Caco-2 (cell line): ENCODE data around the gene PDE4D. TPM values are rescaled to one million over a fixed set of nuclear protein-coding genes. Genes with fewer than 3 reads are reported as not detected.

Source experiments
- BruUV-seq: library from RNA; stranded (reverse); fragments of 400-500 nt; replicated peaks from 2 replicates; lab custom pipeline; 2021; lab: Mats Ljungman, UMichigan
- CTCF ChIA-PET: fragments of 300-600 bp; sonication (Branson Sonifier 250); formaldehyde crosslinking; loops from one replicate; lab custom pipeline; 2022; ENCODE audit warnings: antibody characterized with exemption; lab: Charles Lee
- POLR2A ChIA-PET: fragments of 300-600 bp; sonication (Branson Sonifier 250); formaldehyde crosslinking; loops from one replicate; lab custom pipeline; 2022; ENCODE audit warnings: antibody characterized with exemption; lab: Charles Lee
- DNase-seq, 2 experiments: peaks; one replicate each; pipeline versions ENCODE4 v3.0.0 to v3.0.0-alpha.2; 2020 to 2022
- H3K27me3 ChIP-seq: replicated peaks from 2 replicates; pipeline ENCODE4 v1.6.0; 2011; ENCODE audit warnings: low read length; ENCODE audit not compliant: control insufficient read depth, insufficient read depth
- H3K36me3 ChIP-seq: 2 replicates; pipeline ENCODE4 v1.5.1; 2011; ENCODE audit warnings: low read length; ENCODE audit not compliant: control insufficient read depth, insufficient read depth
- H3K4me1 ChIP-seq: fragments of 250-450 bp; sonication (Bioruptor Pico); 2 replicates; pipeline ENCODE4 v1.5.1; 2020; ENCODE audit warnings: mild to moderate bottlenecking
- H3K4me3 ChIP-seq: 2 replicates; pipeline ENCODE4 v1.5.1; 2011; ENCODE audit warnings: low read depth, mild to moderate bottlenecking, control low read depth, low read length
- H3K9me3 ChIP-seq: fragments of 250-450 bp; sonication (Bioruptor Pico); 2 replicates; pipeline ENCODE4 v1.5.1; 2020; ENCODE audit warnings: mild to moderate bottlenecking, moderate library complexity
- H3K27ac Mint-ChIP-seq: one replicate; pipeline ENCODE4 v1.8.0; 2022; ENCODE audit warnings: mixed read lengths; ENCODE audit not compliant: unreplicated experiment
- H3K27me3 Mint-ChIP-seq: one replicate; pipeline ENCODE4 v1.8.0; 2022; ENCODE audit warnings: mixed read lengths; ENCODE audit not compliant: insufficient read depth, unreplicated experiment
- H3K36me3 Mint-ChIP-seq: one replicate; pipeline ENCODE4 v1.8.0; 2022; ENCODE audit warnings: mild to moderate bottlenecking, mixed read lengths; ENCODE audit not compliant: insufficient read depth, unreplicated experiment
- H3K4me1 Mint-ChIP-seq: one replicate; pipeline ENCODE4 v1.8.0; 2022; ENCODE audit warnings: low read depth, mixed read lengths; ENCODE audit not compliant: unreplicated experiment
- H3K4me3 Mint-ChIP-seq: one replicate; pipeline ENCODE4 v1.8.0; 2022; ENCODE audit warnings: mild to moderate bottlenecking, moderate library complexity, mixed read lengths; ENCODE audit not compliant: unreplicated experiment
- H3K9me3 Mint-ChIP-seq: one replicate; pipeline ENCODE4 v1.8.0; 2022; ENCODE audit warnings: mixed read lengths; ENCODE audit not compliant: unreplicated experiment
- intact Hi-C: fragments of 100-400 bp; cut with micrococcal nuclease; formaldehyde crosslinking; loops from one replicate; pipeline ENCODE4 v1.10.0; 2022; ENCODE audit not compliant: unreplicated experiment
- total RNA-seq: library from RNA; stranded (reverse); gene quantifications from 2 replicates; pipeline ENCODE4 v1.2.3, GENCODE V29; 2022
- TF ChIP-seq, protein P1 (sequence below), 2 experiments: fragments of 200-600 bp in 1 of 2; IDR thresholded peaks; 1 replicate in 1 of 2; 2 replicates in 1 of 2; pipeline versions ENCODE4 v1.5.1 to v1.8.0; 2011 to 2022; ENCODE audit warnings: antibody characterized with exemption in 1 of 2, control low read depth in 1 of 2, inconsistent platforms in 1 of 2, low read depth in 1 of 2, low read length in 1 of 2, mild to moderate bottlenecking in 1 of 2, moderate library complexity in 1 of 2; ENCODE audit not compliant: insufficient read depth in 1 of 2, severe bottlenecking in 1 of 2, unreplicated experiment in 1 of 2

Gene PDE4D
- total RNA-seq, 1 experiment from 2014 or later: 89.8 TPM

DNA sequence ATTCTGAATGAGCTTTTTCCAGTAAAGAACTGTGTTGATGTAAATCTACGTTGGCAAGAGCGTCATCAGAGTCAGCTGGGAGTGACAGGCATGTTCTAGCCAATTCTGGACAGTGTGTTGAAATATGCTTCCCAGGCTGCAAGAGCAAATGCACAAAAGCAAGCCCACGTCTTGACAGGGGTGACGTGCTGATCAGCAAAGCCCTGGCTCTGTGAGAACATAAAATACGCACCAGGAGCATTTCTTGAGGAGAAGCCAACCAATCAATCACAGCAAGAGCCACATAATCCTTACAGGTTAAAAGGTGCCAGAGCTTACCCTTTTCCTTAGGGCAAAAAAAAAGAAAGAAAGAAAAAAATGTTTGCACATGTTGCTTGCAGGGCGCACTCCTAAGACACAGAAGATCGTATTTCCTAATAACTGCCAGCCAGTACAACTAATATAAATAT is 148.1 kb downstream of the PDE4D start:
- ChIA-PET CTCF (no interaction called here), POLR2A (no interaction called here)
- intact Hi-C loops: no loop called here
- DNase-seq: no peak
- Mint-ChIP-seq H3K27me3 (peaks cover 12% of the 10 kb centered on the region), H3K27ac (no peak overlapping the region), H3K9me3 (no peaks in the 10 kb centered on the region), H3K36me3 (no peaks in the 10 kb centered on the region), H3K4me1 (no peaks in the 10 kb centered on the region), H3K4me3 (no peak overlapping the region)
- Histone ChIP-seq H3K4me1 (no peaks in the 10 kb centered on the region), H3K4me3 (no peak overlapping the region), H3K9me3 (no peaks in the 10 kb centered on the region), H3K36me3 (no peaks in the 10 kb centered on the region), H3K27me3 (no peaks in the 10 kb centered on the region)
- no TSS peak for BruUV-seq
- TF ChIP-seq, protein P1, sequence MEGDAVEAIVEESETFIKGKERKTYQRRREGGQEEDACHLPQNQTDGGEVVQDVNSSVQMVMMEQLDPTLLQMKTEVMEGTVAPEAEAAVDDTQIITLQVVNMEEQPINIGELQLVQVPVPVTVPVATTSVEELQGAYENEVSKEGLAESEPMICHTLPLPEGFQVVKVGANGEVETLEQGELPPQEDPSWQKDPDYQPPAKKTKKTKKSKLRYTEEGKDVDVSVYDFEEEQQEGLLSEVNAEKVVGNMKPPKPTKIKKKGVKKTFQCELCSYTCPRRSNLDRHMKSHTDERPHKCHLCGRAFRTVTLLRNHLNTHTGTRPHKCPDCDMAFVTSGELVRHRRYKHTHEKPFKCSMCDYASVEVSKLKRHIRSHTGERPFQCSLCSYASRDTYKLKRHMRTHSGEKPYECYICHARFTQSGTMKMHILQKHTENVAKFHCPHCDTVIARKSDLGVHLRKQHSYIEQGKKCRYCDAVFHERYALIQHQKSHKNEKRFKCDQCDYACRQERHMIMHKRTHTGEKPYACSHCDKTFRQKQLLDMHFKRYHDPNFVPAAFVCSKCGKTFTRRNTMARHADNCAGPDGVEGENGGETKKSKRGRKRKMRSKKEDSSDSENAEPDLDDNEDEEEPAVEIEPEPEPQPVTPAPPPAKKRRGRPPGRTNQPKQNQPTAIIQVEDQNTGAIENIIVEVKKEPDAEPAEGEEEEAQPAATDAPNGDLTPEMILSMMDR (IDR thresholded peaks at IDR 0.05; ENCODE audit: insufficient read depth in 1 of 2, low read depth in 1 of 2, low read length in 1 of 2, severe bottlenecking in 1 of 2, unreplicated experiment in 1 of 2): no peak

DNA sequence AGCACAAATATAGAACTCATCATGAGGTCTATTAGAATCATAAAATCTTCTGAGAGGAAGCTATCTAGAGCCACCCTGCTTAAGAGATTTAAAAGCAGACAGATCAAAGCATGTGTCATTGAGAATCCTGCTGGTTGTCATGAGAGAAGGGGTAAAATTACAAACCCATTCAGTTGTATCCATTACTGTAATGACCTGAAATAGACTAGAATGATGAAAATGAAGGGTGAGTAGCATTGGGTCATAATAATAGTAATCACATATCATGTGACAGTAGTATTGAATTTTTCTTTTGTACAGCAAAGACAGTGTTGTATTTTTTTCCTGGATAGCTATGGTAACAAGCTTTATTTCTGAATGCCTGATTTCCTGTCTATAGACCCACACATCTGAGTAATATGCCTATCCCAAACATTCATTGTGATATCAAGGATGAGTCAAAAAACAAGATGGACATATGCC is 149.0 kb downstream of the PDE4D start:
- TF ChIP-seq, protein P1 (IDR thresholded peaks at IDR 0.05; ENCODE audit: insufficient read depth in 1 of 2, low read depth in 1 of 2, low read length in 1 of 2, severe bottlenecking in 1 of 2, unreplicated experiment in 1 of 2): no peak
- ChIA-PET CTCF (no interaction called here), POLR2A (no interaction called here)
- Mint-ChIP-seq H3K36me3 (no peaks in the 10 kb centered on the region), H3K27me3 (peaks cover 12% of the 10 kb centered on the region), H3K27ac (no peak overlapping the region), H3K4me1 (no peaks in the 10 kb centered on the region), H3K9me3 (no peaks in the 10 kb centered on the region), H3K4me3 (no peak overlapping the region)
- intact Hi-C loops: no loop called here
- BruUV-seq: no TSS peak
- H3K9me3 ChIP-seq: no peaks in the 10 kb centered on the region
- no peak overlapping the region for H3K4me3 ChIP-seq
- no peaks in the 10 kb centered on the region for H3K27me3 ChIP-seq
- DNase-seq: no peak
- H3K36me3 ChIP-seq: no peaks in the 10 kb centered on the region
- H3K4me1 ChIP-seq: no peaks in the 10 kb centered on the region

DNA sequence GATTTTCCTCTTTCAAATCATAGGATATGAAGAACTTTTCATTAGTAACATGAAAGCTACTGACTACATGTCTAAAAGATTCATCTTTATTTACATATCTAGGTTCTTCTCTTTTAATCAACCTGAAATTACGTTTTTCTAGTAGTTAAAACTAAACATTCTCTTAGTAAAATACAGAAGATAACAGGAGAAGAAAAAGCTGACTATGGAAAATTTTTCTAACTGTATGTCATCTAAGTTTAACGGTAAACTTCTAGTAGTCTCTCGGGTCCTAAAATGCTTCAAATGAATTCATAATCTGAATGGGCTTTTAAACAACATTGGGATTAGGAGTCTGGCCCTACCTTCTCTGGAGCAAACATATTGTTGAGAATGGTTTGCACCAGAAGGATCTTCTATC is 151.9 kb downstream of the PDE4D start:
- intact Hi-C loops: no loop called here
- DNase-seq: no peak
- H3K27me3 Mint-ChIP-seq: peaks cover 6% of the 10 kb centered on the region

More for the DNA sequence above, 151.9 kb downstream of the PDE4D start:
- Histone ChIP-seq H3K4me3 (no peak overlapping the region), H3K4me1 (no peaks in the 10 kb centered on the region), H3K36me3 (no peaks in the 10 kb centered on the region), H3K27me3 (no peaks in the 10 kb centered on the region), H3K9me3 (no peaks in the 10 kb centered on the region)
- BruUV-seq: no TSS peak
- ChIA-PET CTCF (no interaction called here), POLR2A (no interaction called here)
- no peaks in the 10 kb centered on the region for H3K4me1 Mint-ChIP-seq
- H3K36me3 Mint-ChIP-seq: no peaks in the 10 kb centered on the region
- H3K27ac Mint-ChIP-seq: no peak overlapping the region
- TF ChIP-seq, protein P1 (IDR thresholded peaks at IDR 0.05; ENCODE audit: insufficient read depth in 1 of 2, low read depth in 1 of 2, low read length in 1 of 2, severe bottlenecking in 1 of 2, unreplicated experiment in 1 of 2): no peak
- no peak overlapping the region for H3K4me3 Mint-ChIP-seq
- H3K9me3 Mint-ChIP-seq: no peaks in the 10 kb centered on the region
